Neural progenitor cell (in vitro differentiated cells): ENCODE measurements around the gene KIFC3. TPM values are rescaled to one million over a fixed set of nuclear protein-coding genes. Genes with fewer than 3 reads are reported as not detected.
A peak's percentile ranks its signal among the peaks of the same experiment; 100 is the strongest.

Experiments used
- DNase-seq: peaks from one replicate; pipeline ENCODE4 v3.0.0-alpha.2; 2016; ENCODE audit warnings: low spot score
- H2AFZ ChIP-seq: fragments of 200-600 bp; sonication (generic); replicated peaks from 2 replicates; pipeline ENCODE4 v1.6.1; 2016; ENCODE audit warnings: antibody characterized with exemption
- H3F3A ChIP-seq: fragments of 200-600 bp; sonication (generic); 2 replicates; pipeline ENCODE4 v1.6.1; 2016; ENCODE audit warnings: antibody characterized with exemption, low read depth
- H3K27ac ChIP-seq: fragments of 200-600 bp; sonication (generic); 2 replicates; pipeline ENCODE4 v1.5.1; 2016; ENCODE audit warnings: mild to moderate bottlenecking
- H3K27me3 ChIP-seq: fragments of 200-600 bp; sonication (generic); 2 replicates; pipeline ENCODE4 v1.6.1; 2016; ENCODE audit warnings: mild to moderate bottlenecking, moderate library complexity
- H3K36me3 ChIP-seq: fragments of 200-600 bp; sonication (generic); 2 replicates; pipeline ENCODE4 v1.5.1; 2016
- H3K4me1 ChIP-seq: fragments of 200-600 bp; sonication (generic); 2 replicates; pipeline ENCODE4 v1.6.1; 2016; ENCODE audit warnings: mixed run types
- H3K4me2 ChIP-seq: fragments of 200-600 bp; sonication (generic); 2 replicates; pipeline ENCODE4 v1.6.1; 2016
- H3K4me3 ChIP-seq: fragments of 200-600 bp; sonication (generic); 2 replicates; pipeline ENCODE4 v1.5.1; 2016
- H3K79me2 ChIP-seq: fragments of 200-600 bp; sonication (generic); 2 replicates; pipeline ENCODE4 v1.6.1; 2016; ENCODE audit warnings: low read depth
- H3K9ac ChIP-seq: fragments of 200-600 bp; sonication (generic); 2 replicates; pipeline ENCODE4 v1.6.1; 2016
- H3K9me3 ChIP-seq: fragments of 200-600 bp; sonication (generic); 2 replicates; pipeline ENCODE4 v1.5.1; 2016; ENCODE audit warnings: low read depth
- H4K20me1 ChIP-seq: fragments of 200-600 bp; sonication (generic); 2 replicates; pipeline ENCODE4 v1.6.1; 2016; ENCODE audit warnings: low read depth
- H3K27ac Mint-ChIP-seq: 3 replicates; pipeline ENCODE4 v1.8.0; 2021; ENCODE audit warnings: mixed read lengths
- H3K27me3 Mint-ChIP-seq: 2 replicates; pipeline ENCODE4 v1.8.0; 2022; ENCODE audit warnings: low read depth, mild to moderate bottlenecking, inconsistent platforms, moderate library complexity, mixed read lengths; ENCODE audit not compliant: insufficient read depth
- H3K36me3 Mint-ChIP-seq: 3 replicates; pipeline ENCODE4 v1.8.0; 2021; ENCODE audit warnings: mixed read lengths
- H3K4me1 Mint-ChIP-seq: 3 replicates; pipeline ENCODE4 v1.8.0; 2021; ENCODE audit warnings: mixed read lengths
- H3K4me3 Mint-ChIP-seq: 3 replicates; pipeline ENCODE4 v1.8.0; 2021; ENCODE audit warnings: mild to moderate bottlenecking, moderate library complexity, mixed read lengths
- H3K9me3 Mint-ChIP-seq: 3 replicates; pipeline ENCODE4 v1.8.0; 2020; ENCODE audit warnings: mixed read lengths
- CTCF ChIP-seq: fragments of 200-600 bp; sonication (generic); IDR thresholded peaks from 2 replicates; pipeline ENCODE4 v1.5.1; 2017; ENCODE audit warnings: antibody characterized with exemption, mild to moderate bottlenecking
- EZH2 ChIP-seq: fragments of 200-600 bp; sonication (generic); IDR thresholded peaks from 2 replicates; pipeline ENCODE4 v1.6.1; 2017; ENCODE audit warnings: antibody characterized with exemption, mild to moderate bottlenecking, moderate library complexity
- EZH2phosphoT487 ChIP-seq: fragments of 200-600 bp; sonication (generic); IDR thresholded peaks from 2 replicates; pipeline ENCODE4 v1.6.1; 2017; ENCODE audit warnings: antibody characterized with exemption
- total RNA-seq: library from RNA; depleted of rRNA; stranded (reverse); fragments of >200 nt; gene quantifications from 2 replicates; pipeline ENCODE4 v1.2.3, GENCODE V29; 2015; ENCODE audit warnings: low replicate concordance

Gene KIFC3
- total RNA-seq, 1 donor from 2014 or later = 0.28 TPM

GRCh38 chr16:57765160-57765728, 37.0 kb downstream of the KIFC3 start:
- peaks cover 2% of the 10 kb centered on the region for H3K4me1 ChIP-seq
- no peaks in the 10 kb centered on the region for H3K9me3 ChIP-seq
- Mint-ChIP-seq H3K4me3 (no peak overlapping the region), H3K36me3 (peaks cover 3% of the 10 kb centered on the region), H3K9me3 (no peaks in the 10 kb centered on the region), H3K4me1 (peaks cover 6% of the 10 kb centered on the region), H3K27ac (no peak overlapping the region), H3K27me3 (peaks cover 4% of the 10 kb centered on the region)
- H3K27me3 ChIP-seq = no peaks in the 10 kb centered on the region
- no peaks in the 10 kb centered on the region for H3K36me3 ChIP-seq
- no peak overlapping the region for H3K4me2 ChIP-seq
- no peak overlapping the region for H3K27ac ChIP-seq
- no peak overlapping the region for H2AFZ ChIP-seq
- TF ChIP-seq EZH2phosphoT487 = no peak
- no peak for TF ChIP-seq EZH2
- no peak for TF ChIP-seq CTCF
- no peak overlapping the region for H3K4me3 ChIP-seq
- DNase-seq = no peak
- no peaks in the 10 kb centered on the region for H3F3A ChIP-seq
- no peak overlapping the region for H3K9ac ChIP-seq
- no peaks in the 10 kb centered on the region for H3K79me2 ChIP-seq
- H4K20me1 ChIP-seq = no peaks in the 10 kb centered on the region

GRCh38 chr16:57764341-57765159, 37.7 kb downstream of the KIFC3 start:
- no peaks in the 10 kb centered on the region for H3K9me3 Mint-ChIP-seq

GRCh38 chr16:57764006-57764340, 38.3 kb downstream of the KIFC3 start:
- Mint-ChIP-seq H3K4me3 (no peak overlapping the region), H3K4me1 (peaks cover 7% of the 10 kb centered on the region), H3K36me3 (peaks cover 3% of the 10 kb centered on the region), H3K27ac (no peak overlapping the region), H3K9me3 (no peaks in the 10 kb centered on the region), H3K27me3 (peaks cover 9% of the 10 kb centered on the region)
- H3K4me3 ChIP-seq = no peak overlapping the region
- H3K4me1 ChIP-seq = peaks cover 2% of the 10 kb centered on the region
- TF ChIP-seq CTCF (no peak), EZH2 (no peak), EZH2phosphoT487 (no peak)
- H2AFZ ChIP-seq = no peak overlapping the region
- no peak overlapping the region for H3K4me2 ChIP-seq
- no peaks in the 10 kb centered on the region for H4K20me1 ChIP-seq
- H3K79me2 ChIP-seq = no peaks in the 10 kb centered on the region
- no peaks in the 10 kb centered on the region for H3K36me3 ChIP-seq
- no peaks in the 10 kb centered on the region for H3K9me3 ChIP-seq
- no peaks in the 10 kb centered on the region for H3F3A ChIP-seq
- H3K27me3 ChIP-seq = no peaks in the 10 kb centered on the region
- H3K27ac ChIP-seq = no peak overlapping the region
- DNase-seq = no peak
- no peak overlapping the region for H3K9ac ChIP-seq

More at GRCh38 chr16:57764341-57765159, 37.7 kb downstream of the KIFC3 start:
- Histone ChIP-seq H3K9ac (no peak overlapping the region), H3K4me2 (no peak overlapping the region), H3K27me3 (no peaks in the 10 kb centered on the region), H3F3A (no peaks in the 10 kb centered on the region), H3K4me3 (no peak overlapping the region), H4K20me1 (no peaks in the 10 kb centered on the region), H3K27ac (no peak overlapping the region), H3K9me3 (no peaks in the 10 kb centered on the region), H2AFZ (no peak overlapping the region), H3K4me1 (peaks cover 2% of the 10 kb centered on the region), H3K36me3 (no peaks in the 10 kb centered on the region), H3K79me2 (no peaks in the 10 kb centered on the region)
- H3K27me3 Mint-ChIP-seq = peaks cover 9% of the 10 kb centered on the region
- H3K36me3 Mint-ChIP-seq = peaks cover 3% of the 10 kb centered on the region
- H3K4me1 Mint-ChIP-seq = peaks cover 7% of the 10 kb centered on the region
- H3K4me3 Mint-ChIP-seq = no peak overlapping the region
- DNase-seq = peak; percentile 45
- TF ChIP-seq CTCF = no peak
- TF ChIP-seq EZH2phosphoT487 = no peak
- no peak for TF ChIP-seq EZH2
- H3K27ac Mint-ChIP-seq = peak overlapping the region; percentile 42
